SK-N-SH treated with all-trans-retinoic acid at 6 μM for 48 hours (cell line): ENCODE data around the gene ANAPC2.

Experiments
- BACH2 ChIP-seq: fragments of 250-450 bp; sonication (Bioruptor Pico); IDR thresholded peaks from 2 replicates; pipeline ENCODE4 v1.9.0; 2021; ENCODE audit warnings: mild to moderate bottlenecking, borderline replicate concordance
- OSR1 ChIP-seq: fragments of 250-450 bp; sonication (Bioruptor Pico); IDR thresholded peaks from 2 replicates; pipeline ENCODE4 v1.8.0; 2022; ENCODE audit warnings: moderate library complexity, mild to moderate bottlenecking, inconsistent platforms
- RARB ChIP-seq: fragments of 250-450 bp; sonication (Bioruptor Pico); IDR thresholded peaks from 2 replicates; pipeline ENCODE4 v1.8.0; 2021; ENCODE audit warnings: mild to moderate bottlenecking, moderate library complexity
- TCF4 ChIP-seq: fragments of 250-450 bp; sonication (Bioruptor Pico); IDR thresholded peaks from 2 replicates; pipeline ENCODE4 v1.8.0; 2021; ENCODE audit warnings: mild to moderate bottlenecking, moderate library complexity, borderline replicate concordance
- ZNF565 ChIP-seq: fragments of 450-650 bp; formaldehyde crosslinking; conservative IDR thresholded peaks from 2 replicates; pipeline ENCODE4 v1.5.0; 2020; ENCODE audit warnings: low read depth, mild to moderate bottlenecking, moderate library complexity
- ZNF70 ChIP-seq: fragments of 450-650 bp; formaldehyde crosslinking; IDR thresholded peaks from 2 replicates; pipeline ENCODE4 v1.5.0; 2020; ENCODE audit warnings: mild to moderate bottlenecking, moderate library complexity
- ZNF8 ChIP-seq: fragments of 450-650 bp; formaldehyde crosslinking; IDR thresholded peaks from 2 replicates; pipeline ENCODE4 v1.5.0; 2020; ENCODE audit warnings: mild to moderate bottlenecking, moderate library complexity

DNA sequence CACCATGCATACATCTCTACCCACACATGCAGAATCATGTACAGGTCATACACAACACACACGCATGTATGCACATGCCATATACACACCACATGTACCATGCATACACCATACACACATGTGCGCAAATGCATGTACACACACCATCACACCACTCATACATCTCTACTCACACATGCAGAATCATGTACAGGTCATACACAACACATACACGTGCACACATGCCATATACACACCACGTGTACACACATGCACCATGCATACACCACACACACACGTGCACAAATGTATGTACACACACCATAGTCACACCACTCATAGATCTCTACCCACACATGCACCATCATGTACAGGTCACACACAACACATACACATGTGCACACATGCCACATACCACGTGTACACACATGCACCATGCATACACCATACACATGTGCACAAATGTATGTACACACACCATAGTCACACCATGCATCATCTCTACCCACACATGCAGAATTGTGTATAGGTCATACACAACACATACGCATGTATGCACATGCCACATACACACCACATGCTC lies 35.4 kb downstream of the ANAPC2 start:
- TF ChIP-seq ZNF565 (no peak), TCF4 (no peak), RARB (CRISPR knock-in tag) (no peak), ZNF70 (no peak), ZNF8 (CRISPR knock-in tag) (no peak), BACH2 (no peak), OSR1 (CRISPR knock-in tag) (no peak)
